Fibroblast of the conjunctiva (primary cell): Measurements from ENCODE around the gene BICRAL.
"Not testable (repeated sequence)": the region's sequence is repeated elsewhere in the genome, so short reads cannot be mapped to it uniquely, and the experiment has no call there.

Source experiments
- DNase-seq: peaks from one replicate; pipeline ENCODE4 v3.0.0-alpha.2; 2010; ENCODE audit warnings: low read depth

BICRAL gene

DNA sequence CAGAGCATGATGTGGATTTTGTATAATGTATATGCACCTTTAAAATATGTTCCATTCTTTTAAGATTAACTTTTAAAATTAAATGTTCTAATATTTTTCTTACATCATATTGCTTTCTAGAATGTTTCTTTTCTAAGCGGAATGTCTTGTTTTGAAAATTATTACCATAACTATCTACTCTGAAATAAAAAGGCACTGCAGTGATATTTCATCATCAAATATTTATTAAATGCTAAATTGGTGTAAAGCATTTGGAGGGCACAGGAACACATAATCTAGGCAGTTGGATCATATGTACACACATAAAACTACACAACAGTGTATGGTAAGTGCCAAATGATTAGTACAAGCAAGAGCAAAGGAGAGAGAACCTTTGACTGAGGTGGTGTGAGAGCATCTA lies 13.8 kb downstream of the BICRAL start:
- no peak for DNase-seq

DNA sequence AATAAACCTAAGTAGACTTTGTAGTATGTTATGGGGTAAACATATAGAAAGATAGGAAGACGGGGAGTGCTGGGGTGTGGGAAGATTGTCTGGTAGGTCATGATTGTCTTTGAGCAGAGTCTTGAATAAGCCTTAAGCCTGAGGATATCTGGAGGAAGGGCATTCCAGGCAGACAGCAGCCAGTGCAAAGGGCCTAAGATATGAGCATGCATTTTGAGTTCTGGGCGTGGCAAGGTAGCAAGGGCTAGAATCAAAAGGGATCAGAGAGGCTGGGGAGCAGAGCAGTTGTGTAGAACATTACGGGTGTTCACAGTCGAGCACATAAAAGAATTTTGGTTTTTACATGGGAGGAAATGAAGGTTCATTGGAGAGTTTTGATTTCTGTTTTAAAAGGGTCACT lies 14.3 kb downstream of the BICRAL start:
- DNase-seq = no peak

DNA sequence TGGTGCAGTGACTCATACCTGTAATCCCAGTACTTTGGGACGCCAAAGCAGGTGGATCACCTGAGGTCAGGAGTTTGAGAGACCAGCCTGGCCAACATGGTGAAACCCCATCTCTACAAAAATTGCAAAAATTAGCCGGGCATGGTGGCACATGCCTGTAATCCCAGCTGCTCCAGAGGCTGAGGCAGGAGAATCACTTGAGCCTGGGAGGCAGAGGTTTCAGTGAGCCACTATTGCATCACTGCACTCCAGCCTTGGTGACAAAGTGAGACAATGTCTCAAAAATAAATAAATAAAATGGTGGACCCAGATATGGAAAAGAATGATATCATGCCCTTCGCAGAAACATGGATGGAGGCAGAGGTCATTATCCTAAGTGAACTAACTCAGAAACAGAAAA lies 15.8 kb downstream of the BICRAL start:
- DNase-seq = not testable (repeated sequence)

DNA sequence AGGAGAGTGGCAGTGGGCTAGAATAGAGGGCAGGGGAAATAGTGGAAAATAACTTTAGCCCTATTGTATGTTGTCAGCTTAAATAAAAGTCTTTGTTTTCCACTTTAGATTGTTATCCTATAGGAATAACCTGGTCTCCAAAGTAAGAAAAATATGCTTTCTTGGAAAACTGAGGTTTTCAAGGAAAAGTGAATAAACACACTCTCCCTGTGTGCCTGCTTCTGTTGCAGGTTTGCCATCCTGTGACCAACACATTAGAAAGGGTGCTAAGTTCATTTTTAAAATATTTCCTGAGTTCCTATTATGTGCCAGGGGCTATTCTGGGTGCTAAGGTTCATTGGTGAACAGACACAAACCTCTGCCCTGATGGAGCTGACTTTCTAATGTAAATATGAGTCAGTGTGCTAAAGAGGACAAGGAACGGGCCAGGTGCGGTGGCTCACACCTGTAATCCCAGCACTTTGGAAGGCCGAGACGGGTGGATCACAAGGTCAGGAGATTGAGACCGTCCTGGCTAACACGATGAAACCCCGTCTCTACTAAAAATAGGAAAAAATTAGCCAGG lies 23.5 kb downstream of the BICRAL start:
- DNase-seq = no peak

DNA sequence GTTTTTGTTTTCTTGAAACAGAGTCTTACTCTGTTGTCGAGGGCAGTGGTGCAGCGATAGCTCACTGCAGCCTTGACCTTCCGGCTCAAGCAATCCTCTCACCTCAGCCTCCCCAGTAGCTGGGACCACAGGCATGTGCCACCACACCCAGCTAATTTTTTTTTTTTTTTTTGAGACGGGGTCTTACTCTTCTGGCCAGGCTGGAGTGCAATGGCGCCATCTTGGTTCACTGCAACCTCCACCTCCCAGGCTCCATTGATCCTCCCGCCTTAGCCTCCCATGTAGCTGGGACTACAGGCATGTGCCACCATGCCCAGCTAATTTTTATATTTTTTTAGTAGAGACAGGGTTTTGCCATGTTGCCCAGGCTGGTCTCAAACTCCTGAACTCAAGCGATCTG lies 24.5 kb downstream of the BICRAL start:
- not testable (repeated sequence) for DNase-seq

DNA sequence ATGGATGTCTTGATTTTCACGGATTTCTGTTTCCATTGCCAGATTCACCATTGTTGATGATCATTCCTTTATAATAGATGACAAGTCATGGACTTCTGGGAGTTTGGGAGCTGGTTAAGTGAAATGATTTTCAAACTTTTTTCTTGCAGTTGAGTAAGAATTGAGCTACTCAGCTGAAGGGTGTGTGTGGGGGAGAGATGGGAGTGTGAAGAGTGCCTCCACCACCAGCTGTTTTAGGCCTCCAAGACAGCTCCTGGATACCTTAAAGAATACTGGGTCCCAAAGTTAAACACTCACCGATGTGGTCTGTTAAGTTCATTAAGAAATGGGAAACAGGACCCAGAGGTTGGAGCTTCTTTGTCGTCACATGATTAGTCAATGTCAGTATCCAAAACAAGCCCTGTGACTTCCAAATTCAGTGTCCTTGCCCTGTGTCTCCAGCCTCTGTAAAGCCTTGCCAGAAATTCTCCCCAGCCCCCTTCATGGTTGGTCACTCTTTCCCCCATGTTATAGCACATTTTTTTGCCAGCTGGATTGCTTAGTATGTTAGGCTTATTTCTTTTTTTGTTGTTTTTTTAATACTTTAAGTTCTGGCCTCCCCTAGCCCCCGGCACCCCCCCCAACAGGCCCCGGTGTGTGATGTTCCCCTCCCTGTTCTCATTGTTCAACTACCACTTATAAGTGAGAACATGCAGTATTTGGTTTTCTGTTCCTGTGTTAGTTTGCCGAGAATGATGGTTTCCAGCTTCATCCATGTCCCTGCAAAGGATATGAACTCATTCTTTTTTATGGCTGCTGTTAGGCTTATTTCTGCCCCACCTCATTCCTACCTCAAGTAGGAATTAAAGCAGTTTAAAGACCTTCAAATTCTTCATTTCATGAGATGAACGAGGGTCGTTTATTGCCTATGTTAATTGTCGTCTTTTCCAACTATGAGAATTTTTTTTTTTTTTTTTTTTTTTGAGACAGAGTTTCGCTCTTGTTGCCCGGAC lies 26.9 kb downstream of the BICRAL start:
- DNase-seq = no peak

DNA sequence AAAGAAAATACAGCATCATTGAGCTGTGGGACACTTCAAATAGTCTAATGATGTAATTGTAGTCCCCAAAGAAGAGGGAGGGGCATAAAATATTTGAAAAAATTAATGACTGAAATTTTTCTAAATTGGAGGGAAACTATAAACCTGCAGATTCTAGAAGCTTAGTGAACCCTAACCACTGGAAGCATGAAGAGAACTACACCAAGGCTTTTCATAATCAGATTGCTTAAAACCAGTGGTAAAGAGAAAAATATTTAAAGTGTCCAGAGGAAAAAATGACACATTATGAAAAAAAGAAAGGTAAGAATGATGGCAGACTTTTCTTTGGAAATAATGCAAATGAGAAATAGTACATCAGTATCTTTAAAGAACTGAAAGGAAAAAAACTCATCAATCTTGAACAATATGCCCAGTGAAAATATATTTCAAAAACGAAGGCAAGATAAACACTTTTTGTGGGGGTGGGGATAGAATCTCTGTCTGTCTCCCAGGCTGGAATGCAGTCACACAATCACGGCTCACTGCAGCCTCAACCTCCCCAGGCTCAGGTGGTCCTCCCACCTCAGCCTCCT lies 31.3 kb downstream of the BICRAL start:
- no peak for DNase-seq

DNA sequence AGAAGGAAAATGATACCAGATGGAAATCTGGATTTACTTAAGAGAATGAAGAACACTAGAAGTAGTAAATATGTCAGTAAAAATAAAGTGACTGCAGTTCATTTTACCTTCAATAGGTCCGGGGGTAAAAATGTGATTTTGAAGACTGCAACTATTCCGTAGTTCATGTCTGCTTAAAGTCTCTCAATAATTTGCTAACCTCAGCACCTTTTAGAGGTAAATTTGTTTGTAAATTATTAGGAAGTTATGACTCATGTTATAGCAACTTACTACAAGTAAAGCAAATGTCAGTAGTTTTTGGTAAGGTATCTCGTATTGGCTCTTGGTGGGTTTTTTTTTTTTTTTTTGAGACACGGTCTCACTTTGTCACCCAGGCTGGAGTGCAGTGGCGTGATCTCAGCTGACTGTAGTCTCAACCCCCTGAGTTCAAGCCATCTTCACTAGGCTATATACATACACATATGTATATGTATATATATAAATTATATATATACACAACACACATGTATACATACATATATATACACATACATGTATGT lies 32.1 kb downstream of the BICRAL start:
- no peak for DNase-seq

DNA sequence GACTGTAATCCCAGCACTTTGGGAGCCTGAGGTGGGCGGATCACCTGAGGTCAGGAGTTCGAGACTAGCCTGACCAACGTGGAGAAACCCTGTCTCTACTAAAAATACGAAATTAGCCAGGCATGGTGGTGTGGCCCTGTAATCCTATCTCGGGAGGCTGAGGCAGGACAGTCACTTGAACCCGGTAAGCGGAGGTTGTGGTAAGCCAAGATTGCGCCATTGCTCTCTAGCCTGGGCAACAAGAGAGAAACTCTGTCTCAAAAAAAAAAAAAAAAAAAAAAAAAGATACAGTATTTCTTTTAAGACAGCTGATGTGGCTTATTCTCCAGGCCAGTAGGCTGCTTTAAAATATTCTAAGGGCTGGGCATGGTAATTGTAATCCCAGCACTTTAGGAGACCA lies 33.9 kb downstream of the BICRAL start:
- not testable (repeated sequence) for DNase-seq

DNA sequence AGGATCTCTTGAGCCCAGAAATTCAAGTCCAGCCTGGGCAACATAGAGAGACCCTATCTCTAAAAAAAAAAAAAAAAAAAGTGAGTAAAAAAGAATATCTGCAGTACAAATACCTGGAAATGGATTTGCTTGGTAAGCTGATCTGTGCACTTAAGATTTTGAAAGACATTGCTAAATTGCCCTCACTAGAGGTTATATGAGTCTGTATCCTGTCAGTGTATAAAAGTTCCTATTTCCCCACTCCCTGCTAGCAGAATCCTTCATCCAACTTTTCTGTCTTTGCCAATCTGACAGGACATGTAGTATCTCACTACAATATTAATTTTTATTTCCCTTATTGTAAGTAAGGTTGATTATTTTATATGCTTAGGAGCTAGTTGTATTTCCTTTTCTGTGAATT lies 36.1 kb downstream of the BICRAL start:
- DNase-seq = no peak

DNA sequence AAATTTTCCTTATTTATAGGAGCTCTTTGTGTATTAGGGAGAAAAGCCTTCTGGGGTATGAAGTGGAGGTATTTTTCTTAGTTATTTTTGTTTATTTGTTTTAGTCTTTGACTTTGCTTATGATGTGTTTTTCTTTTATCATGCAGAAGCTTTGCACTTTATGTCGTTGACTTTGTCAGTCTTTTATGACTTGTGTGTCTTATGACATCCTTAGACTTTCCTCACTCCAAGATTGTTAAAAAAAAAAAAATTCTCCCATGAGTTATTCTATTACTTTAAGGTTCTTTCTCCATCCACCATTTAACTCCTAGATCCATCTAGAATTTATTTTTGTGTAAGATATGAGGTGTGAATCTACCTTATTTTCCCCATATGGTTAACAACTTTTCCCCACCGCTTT lies 36.6 kb downstream of the BICRAL start:
- no peak for DNase-seq

DNA sequence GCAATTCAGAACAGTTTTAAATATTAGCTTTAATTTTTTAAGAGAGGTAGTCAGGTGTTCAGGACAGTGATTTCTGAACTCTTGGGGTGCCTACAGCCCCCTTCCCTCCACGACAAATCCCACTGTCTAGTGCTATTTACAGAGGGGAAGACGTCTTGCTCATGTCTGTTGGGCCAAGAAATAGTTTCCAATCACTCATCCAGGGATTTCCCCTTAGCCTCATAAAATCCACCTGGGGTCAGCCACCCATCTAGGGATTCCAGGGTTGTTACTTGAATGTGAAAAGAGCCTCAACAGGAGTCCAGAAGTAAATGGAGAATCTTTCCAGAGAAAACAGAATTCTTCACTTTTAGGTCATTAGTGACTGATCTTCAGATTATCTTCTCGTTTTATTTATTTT lies 37.0 kb downstream of the BICRAL start:
- no peak for DNase-seq

DNA sequence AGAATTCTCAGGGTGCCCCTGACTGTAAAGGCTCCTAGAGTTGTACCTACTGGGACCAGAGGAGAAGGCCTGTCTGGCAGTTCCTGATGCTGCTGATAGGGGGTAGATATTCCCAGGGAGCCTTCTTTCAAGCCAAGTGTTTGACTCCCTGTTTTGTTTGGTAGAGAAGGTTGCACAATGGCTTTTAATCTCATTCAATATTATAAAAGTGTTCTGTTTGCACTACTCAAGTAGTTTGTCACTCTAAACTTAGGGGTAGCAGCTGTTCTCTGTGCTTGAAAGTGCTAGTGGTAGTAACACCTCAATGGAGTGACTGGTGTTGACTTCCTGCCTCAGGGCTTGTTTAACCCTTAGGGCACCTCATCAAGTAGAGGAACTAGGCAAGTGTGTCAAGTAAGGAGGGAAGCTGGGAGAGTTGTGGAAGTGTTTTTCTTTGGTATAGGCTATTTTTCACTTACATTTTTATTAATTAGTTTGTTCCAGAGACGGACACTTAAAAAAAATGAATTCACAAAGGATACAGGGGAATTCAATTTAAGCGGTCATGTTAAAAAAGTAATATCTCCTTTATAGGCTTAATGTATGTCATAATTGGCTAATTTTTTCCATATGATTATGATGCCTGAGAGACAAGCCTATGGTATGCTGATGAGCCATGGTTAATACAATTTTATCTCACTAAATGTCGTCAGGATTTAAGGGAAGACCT lies 38.1 kb downstream of the BICRAL start:
- DNase-seq = no peak

DNA sequence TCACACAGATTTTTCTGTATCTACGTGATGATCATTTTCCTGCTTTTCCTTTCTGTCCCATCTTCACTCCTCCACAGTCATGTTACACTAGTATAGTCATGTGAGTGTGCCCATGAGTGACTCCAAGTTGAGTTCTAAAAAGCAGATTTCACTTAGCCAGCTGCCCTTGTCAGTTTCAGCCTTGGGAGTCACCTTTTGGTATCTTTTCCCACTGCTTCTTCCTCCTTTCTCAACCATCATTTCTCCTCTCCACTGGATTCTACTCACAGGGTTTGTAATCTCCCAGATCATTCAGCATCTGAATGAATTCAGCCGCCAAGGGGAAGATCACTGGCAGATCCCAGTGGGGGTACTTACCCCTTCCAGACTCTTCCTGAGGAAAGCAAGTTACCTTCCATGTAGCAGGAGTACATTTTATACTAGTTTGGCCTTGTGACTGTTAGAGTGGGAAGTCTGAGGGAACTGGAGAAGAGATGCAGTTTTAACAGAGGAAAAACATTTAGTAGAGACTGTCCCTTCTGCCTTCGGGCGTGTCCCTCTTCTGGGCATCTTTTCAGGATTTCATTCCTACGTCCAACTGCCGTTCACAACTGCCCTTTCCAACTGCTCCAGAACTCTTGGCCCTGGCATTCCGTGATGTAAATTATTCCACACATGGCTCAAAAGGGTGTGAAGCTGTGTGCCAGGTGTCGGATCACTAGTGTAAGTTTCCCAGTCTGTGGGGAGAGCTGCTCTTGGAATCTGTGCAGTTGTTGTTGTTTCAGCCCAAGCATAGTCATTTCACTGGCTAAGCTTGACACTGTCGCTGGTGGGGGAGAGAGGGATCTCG lies 38.9 kb downstream of the BICRAL start:
- no peak for DNase-seq

DNA sequence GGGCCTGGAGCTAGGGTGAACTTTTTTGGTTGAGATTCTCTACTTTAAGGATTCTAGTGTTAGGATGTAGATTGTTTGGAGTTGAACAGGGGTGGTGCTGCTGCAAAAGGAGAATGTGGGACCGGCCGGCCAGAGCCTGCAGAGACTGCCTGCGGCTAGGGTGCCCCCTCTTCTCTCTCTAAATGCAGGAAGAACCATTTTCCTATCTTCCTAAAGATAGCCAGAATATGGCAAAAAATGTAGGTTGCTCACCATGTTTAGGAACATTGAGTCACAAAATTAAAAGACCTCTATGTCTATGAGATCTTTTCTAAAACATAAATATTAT lies 39.5 kb downstream of the BICRAL start:
- no peak for DNase-seq

DNA sequence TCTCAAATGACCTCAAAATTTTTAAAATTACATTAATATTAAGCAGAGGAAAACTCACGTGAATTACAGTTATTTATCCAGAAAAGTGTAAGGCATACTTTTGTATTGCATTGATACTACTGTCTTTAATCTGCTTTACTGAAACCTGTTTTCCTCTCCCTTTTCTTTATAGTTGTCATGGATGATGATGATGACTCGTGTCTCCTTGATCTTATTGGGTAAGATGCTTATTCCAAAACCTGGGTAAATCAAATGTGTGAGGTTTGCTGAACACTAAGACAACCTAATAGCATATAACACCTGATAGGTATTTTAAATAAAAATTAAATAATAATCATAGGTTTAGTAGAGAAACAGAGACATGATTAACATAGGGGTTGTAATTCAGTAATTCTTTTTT lies 40.0 kb downstream of the BICRAL start:
- DNase-seq = no peak

DNA sequence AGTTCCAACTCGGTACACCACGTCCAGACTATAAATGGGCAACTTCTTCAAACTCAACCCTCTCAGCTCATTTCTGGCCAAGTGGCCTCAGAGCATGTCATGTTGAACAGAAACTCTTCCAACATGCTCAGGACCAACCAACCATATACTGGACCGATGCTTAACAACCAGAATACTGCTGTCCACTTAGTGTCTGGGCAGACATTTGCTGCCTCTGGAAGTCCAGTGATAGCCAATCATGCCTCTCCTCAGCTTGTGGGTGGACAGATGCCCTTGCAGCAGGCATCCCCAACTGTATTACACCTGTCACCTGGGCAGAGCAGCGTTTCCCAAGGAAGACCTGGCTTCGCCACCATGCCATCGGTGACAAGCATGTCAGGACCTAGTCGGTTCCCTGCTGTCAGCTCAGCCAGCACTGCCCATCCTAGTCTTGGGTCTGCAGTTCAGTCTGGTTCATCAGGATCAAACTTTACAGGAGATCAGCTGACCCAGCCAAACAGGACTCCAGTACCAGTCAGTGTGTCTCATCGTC lies 47.8 kb downstream of the BICRAL start:
- no peak for DNase-seq

DNA sequence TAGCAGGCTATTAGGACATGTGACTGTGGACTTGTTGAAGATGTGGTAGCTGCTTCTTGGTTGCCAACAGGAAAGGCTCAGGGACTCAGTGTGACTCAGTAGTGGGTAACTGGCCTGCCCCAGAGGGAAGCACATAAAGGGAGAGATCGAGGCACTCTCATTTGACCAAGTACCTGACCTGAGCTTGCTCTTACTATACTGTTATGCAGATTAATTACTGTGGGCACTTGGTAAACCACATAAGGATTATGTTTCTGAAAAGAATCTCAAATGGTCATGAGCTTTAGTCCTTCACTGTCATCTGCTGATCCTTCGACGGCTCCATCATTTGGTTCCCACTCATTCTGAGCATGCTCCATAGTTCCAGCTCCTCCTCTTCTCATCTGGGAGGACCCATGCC lies 49.4 kb downstream of the BICRAL start:
- no peak for DNase-seq

DNA sequence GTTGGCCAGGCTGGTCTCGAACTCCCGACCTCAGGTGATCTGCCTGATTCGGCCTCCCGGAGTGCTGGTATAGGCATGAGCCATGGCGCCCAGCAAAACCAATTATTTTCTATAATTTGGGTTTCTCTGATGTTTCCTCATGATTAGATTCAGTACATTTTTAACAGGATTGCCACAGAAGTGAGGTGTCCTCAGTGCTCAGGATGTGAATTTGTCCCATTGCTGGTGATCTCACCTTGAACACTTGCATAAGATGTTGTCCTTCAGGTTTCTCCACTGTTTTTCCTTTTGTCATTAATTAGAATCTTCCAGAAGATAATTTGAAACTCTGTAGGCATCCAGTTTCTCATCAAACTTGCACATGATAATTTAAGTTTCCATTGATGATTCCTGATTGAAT lies 52.2 kb downstream of the BICRAL start:
- DNase-seq = no peak

DNA sequence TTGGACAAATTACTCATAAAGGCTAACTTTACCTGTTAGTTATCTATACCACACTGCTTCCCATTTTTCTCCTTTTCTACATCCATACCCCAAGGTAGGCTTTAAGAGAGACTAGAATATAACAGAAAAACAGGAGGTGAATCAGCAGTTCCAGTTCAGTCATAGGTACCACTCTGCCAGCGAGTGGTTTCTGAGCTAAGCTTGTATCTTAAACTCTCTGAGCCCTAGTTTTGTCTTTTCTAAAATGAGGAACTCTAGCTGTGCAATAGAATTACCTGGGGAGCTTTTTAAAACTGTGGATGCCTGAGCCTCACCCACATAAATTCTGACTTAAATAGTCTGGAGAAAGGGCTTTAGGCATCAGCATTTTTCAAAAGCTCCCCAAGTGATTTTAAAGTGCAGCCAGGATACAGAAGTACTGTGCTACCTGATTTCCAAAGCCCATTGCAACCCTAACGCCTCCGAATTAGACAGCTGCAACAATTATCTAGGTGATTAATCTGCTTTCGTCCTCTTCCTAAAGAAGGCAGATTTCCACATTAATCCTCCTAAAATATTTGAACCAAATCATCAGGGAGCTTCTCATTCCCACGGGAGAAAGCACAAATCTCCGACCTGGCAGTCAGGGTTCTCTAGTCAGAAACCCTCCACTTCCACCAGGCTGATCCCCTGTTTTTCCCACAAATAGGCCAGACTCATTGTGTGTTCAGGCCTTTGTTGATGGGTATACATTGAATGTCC lies 60.2 kb downstream of the BICRAL start:
- no peak for DNase-seq

DNA sequence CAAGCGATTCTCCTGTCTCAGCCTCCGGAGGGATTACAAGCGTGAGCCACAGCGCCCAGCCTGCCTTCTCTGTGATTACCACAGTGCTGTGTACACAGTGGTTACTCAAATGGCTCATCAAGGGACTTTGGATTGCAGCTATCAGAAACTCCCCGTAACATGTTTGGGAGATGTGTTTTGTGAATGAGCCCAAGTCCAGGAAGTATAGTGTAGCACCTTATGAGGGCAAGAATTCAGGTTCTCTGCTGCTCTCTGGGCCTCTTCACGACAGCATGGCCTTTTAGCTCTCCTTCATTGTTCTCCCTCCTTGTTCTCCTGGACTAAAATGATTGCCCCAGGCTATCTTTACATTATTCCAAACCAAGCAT lies 63.5 kb downstream of the BICRAL start:
- no peak for DNase-seq
